HG03159 (cell line): ENCODE results near the gene FOXRED1.
"Not testable (repeated sequence)": the region's sequence is repeated elsewhere in the genome, so short reads cannot be mapped to it uniquely, and the experiment has no call there.

Experiments
- ATAC-seq: cut with Tn5 transposase; IDR thresholded peaks from one replicate; pipeline ENCODE4 v1.9.1; 2021; ENCODE audit warnings: mild to moderate bottlenecking, moderate library complexity; ENCODE audit not compliant: unreplicated experiment

FOXRED1 gene

GRCh38 chr11:126268361-126268707, 620 bp upstream of the FOXRED1 start:
- peak; percentile 4 for ATAC-seq

DNA sequence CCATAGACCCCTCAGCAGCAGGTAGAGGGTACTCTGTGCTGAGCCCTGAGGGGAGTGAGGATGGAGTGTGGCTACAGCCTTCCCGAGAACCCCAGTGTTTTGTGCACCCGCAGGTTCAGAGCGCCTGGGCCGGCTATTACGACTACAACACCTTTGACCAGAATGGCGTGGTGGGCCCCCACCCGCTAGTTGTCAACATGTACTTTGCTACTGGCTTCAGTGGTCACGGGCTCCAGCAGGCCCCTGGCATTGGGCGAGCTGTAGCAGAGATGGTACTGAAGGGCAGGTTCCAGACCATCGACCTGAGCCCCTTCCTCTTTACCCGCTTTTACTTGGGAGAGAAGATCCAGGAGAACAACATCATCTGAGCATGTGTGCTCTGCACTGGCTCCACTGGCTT, 8.4 kb downstream of the FOXRED1 start:
- ATAC-seq = no peak

GRCh38 chr11:126277780-126278179, 8.8 kb downstream of the FOXRED1 start:
- ATAC-seq = no peak

- ATAC-seq = no peak
Measured at GRCh38 chr11:126279191-126279590, 10.2 kb downstream of the FOXRED1 start.

DNA sequence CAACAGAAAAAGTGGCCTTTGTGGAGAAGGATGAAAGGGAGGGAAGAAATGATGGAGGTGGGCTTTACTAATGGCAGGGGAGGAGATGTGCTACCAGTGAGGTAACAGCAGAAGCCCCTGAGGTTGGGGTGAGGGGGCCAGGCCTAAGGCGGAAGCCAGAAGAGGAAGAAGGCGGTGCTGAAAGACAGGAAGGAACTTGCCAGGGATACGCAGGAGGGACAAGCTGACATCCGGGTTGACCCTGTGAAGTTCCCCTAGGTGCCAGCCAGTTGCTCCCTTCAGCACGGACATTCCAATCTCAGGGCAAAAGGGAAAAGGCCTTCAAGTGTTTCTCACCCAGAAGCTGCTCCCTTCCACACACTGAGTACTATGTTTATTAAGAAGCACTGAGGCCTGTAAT, 11.6 kb downstream of the FOXRED1 start:
- ATAC-seq = no peak

- no peak for ATAC-seq
Measured at GRCh38 chr11:126281245-126281644, 12.3 kb downstream of the FOXRED1 start.

GRCh38 chr11:126281666-126282175, 12.8 kb downstream of the FOXRED1 start:
- ATAC-seq = no peak

DNA sequence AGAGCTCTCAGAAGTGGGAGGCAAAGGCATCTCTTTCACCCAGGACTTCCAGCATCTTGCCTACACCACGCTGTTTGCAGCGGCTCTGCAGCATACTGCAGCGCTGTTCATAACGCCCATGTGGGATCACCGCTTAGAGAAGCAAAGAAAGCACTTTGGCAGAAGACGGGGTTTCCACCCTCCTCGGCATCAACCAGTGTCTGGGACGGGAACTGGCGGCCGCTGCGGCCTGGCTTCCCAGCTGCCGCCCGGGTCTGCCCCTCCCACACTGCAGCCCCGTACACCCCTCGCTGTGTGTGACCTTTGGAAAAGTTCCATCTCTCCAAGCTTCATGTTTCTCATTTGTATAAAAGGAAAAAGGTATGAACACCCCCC, 13.4 kb downstream of the FOXRED1 start:
- ATAC-seq = peak; percentile 26

GRCh38 chr11:126282736-126283591, 14.0 kb downstream of the FOXRED1 start, which contains the start of gene TIRAP:
Gene TIRAP, plus strand, starts transcription at chr11:126283093. Its CDS starts 7,802 bp downstream, at chr11:126290895.
- peak; percentile 53 for ATAC-seq

DNA sequence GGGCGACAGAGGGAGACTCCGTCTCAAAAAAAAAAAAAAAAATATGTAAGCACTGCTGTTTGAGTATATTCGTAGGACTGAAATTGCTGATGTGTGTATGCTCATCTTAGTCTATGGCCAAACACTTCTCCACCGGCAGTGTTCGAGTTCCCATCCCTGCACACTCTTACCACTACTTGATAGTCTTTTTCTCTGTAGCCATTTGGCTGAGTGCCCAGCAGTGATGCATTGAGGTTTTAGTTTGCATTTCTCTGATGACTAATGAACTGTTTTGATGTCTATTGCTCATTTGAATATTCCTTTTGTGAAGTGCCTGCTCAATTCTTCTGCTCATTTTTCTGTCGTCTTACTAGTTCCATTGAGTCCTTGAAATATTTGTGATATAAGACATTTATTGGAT, 15.9 kb downstream of the FOXRED1 start:
- ATAC-seq = peak; percentile 62

DNA sequence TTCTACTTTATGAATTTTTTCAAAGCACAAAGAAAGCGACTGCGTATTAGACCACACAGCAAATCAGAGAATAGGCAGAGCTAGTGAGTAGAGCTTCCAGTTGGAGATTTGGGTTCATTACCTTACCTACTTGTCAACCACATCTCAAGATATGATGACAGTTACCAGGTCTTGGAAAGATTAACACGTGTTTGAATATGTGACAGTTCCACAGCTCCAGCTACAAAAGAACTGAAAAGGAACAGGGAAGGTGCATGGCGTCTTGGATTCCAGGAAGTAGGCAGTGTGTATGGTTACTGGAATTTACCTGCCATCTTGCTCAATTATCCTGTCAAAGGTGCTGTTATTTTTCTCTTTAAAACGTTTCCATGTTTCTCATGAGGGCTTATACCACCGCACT, 19.3 kb downstream of the FOXRED1 start:
- ATAC-seq = no peak

DNA sequence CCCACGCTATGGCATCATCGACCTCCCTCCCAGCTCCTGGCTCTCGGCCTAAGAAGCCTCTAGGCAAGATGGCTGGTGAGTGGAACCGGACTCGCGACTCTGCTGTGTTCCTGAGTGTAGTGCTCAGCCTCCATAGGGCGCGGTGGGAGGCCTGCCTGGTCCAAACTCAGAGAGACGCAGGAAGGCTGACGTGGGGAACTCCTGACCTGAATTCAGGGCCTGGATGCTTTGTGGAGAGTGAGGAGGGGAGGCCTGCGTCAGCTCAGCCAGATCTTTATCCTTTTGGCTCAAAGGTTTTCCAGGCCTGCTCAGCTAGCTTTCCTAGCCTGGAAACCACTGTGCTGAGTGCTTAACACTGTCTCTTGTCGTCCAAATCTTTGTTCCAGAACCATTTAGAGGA, 21.9 kb downstream of the FOXRED1 start:
- no peak for ATAC-seq

DNA sequence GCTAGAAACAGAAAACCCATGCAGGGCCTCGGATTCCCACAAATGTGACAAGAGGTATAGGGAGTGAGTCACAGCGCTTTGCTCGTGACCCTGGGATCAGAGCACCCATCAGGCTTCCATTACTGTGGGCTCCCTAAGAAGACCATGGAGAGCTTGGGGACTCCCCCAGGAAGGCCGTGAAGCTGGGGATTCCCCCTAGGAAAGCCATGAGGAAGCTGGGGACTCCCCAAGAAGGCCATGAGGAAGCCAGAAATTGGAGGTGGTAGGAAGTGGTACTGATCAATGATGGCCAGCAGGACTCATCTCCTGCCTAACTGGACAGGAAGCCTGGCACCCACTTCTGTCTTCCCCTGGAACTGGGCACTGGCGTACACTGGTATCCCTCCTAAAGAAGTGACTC, 24.8 kb downstream of the FOXRED1 start:
- ATAC-seq = no peak

GRCh38 chr11:126297004-126297403, 28.1 kb downstream of the FOXRED1 start:
- no peak for ATAC-seq

DNA sequence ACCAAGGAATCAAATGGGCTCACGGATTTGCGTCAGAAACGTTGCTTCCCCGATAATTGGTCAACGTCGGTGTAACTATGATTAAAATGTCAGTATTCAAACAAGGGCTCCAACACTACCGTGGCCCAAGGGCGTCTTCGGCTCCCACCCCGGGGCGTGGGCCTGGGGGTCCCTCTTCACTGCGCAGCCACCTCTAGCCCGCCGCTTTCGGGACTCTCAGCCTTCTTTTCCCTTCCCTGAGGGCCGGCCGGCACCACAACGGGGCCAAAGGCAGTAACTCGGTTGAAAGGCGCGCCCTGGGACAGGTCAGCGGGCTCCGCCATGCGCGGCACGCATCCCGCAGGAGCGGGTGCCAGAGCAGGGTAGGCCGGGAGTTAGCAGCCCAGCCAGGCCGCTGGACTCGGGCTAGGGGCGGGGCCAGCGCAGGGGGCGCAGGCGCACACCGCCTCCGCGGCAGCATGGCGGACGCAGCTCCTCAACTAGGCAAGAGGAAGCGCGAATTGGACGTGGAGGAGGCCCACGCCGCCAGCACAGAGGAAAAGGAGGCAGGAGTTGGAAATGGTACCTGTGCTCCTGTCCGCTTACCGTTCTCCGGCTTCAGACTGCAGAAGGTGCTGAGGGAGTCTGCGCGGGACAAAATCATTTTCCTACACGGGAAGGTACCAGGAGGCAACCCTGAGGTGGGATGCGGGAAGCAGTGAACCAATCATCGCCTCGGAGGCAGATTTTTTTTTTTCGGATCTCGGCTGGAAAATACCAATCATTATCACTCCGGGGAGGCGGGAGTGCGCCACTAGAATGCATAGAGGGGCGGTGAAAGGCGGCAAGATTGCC, 34.9 kb downstream of the FOXRED1 start, which contains the start of gene DCPS:
Gene DCPS (plus strand): TSS at position 438 of the 834 bp plus-strand sequence. CDS start 21 bp downstream, at position 459.
- ATAC-seq = peak; percentile 83

DNA sequence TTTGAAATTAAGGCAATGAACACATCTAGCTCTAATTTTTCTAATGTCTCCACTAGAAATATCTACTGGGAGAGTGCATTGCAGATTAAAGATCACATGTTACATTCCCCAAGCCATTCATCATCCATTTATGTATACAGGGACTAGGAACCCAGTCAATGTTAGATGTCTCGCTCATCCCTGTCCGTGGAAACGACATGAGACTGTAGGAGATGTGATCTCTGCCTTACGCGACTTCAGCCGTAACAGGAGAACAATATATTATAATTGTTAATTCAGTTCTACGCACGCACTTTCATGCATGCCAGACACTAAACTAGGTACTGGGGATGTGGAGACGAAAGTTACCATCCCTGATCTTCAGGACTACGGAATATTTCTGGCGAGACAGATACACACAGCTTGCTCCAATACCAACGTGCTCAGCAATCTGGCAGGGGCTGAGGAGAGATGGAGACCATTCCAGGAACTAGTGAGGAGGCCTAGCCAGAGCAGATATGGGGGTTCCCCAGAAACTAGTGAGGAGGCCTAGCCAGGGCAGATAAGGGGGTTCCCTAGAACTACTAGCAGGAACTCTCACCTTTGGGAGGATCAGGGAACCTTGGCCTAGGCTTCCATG, 35.6 kb downstream of the FOXRED1 start:
- ATAC-seq = no peak

DNA sequence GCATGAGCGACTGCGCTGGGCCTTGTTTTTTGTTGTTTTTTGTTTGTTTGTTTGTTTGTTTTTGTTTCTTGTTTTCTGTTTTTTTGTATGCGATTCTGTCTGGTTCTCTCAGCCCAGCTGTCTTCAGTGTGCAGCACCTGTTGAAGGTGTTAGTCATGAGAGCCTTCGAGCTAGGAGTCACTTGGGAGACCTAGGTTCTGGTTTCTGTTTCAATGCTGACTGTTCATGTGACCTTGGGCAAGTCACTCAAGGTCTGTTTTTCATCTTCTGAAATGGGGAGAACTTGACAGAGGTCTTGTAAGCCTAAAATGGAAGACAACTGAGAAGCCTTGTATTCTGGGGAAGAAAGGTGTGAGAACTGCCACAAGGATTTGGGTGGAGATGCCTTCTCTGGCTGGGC, 36.7 kb downstream of the FOXRED1 start:
- ATAC-seq = peak; percentile 65

DNA sequence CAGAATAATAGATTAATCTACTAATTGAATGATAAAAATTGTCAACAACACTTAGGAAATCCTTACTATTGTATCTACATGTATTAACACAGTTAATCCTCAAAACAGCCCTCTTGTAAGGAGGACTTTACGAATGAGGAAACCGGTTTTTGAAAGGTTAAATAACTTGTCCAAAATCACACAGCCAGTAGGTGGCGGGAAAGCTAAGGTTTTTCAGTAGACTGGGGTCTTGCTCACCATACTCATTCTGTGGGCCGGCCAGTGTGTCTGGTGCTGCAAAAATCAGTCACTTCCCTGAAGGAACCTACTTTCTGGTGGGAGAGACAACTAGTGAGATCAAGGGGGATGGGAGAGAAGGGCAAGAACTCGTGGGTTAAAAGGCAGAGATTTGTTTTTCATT, 38.8 kb downstream of the FOXRED1 start:
- ATAC-seq = no peak

GRCh38 chr11:126308271-126308671, 39.3 kb downstream of the FOXRED1 start:
- ATAC-seq = no peak

- not testable (repeated sequence) for ATAC-seq
Measured at GRCh38 chr11:126308771-126309170, 39.8 kb downstream of the FOXRED1 start.
